ENCODE results near the gene ANKRD6.
"Not testable (repeated sequence)": the region's sequence is repeated elsewhere in the genome, so short reads cannot be mapped to it uniquely, and the experiment has no call there.

ANKRD6 gene

GRCh38 chr6:89602166-89602565, 169.2 kb downstream of the ANKRD6 start:
- DNase-seq (ENCODE audit: low read depth) = no peak

DNA sequence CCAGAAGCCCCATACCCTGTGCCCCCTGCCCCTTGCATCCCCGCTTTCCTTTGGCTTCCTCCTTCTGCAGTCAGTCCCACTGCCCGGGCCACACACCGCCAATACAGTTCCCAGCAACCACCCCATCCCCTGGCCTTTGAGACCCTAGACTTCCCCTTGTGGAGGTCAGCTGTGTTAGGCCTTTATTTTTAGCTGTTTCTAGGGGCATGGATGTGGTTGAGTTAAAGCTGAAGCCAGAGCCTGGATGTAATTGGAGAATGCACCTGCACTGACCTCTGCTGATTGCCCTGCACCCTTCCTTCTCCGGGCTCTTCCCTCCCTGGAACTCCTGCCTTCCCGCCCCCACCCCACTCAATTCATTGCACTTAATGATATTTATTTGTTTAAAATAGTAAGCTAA, 171.7 kb downstream of the ANKRD6 start:
- no peak for DNase-seq (ENCODE audit: low read depth)

DNA sequence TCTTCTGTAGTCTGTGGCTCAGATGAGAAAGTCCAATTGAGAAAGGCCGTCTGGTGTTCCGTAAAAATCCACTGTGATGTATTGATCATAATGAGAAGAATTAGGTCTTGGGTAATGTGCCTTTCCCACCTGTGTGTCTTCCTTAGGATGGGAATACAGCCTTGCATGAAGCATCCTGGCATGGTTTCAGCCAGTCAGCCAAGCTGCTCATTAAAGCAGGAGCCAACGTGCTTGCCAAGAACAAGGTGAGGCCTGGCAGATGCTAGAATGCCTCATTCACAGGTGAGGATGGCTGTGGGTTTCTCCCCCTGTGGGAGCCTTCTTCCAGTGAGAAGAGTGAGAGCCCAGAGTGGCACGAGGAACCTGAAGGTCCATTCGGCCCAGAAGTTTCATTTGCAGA, 172.9 kb downstream of the ANKRD6 start:
- no peak for DNase-seq (ENCODE audit: low read depth)

- no peak for DNase-seq (ENCODE audit: low read depth)
Measured at GRCh38 chr6:89610149-89610642, 177.2 kb downstream of the ANKRD6 start.

GRCh38 chr6:89611666-89612065, 178.7 kb downstream of the ANKRD6 start:
- DNase-seq (ENCODE audit: low read depth) = no peak

DNA sequence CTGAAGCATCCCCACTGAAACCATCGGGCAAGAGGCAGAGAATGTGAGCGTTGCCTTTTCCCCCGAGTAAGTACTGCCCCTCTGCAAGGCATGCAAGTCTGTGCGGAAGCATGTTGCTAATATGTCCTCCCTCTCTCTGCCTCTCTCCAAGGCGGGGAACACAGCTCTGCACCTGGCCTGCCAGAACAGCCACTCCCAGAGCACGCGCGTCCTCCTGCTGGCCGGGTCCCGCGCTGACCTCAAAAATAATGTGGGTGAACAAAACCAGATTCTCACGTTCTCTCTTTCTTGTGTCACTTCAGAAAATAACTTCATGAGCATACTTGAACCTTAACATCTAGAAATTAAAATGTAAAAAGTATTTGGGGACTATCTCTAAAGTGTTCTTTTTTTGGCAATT, 179.2 kb downstream of the ANKRD6 start:
- DNase-seq (ENCODE audit: low read depth) = no peak

- DNase-seq (ENCODE audit: low read depth) = no peak
Measured at GRCh38 chr6:89613790-89614189, 180.8 kb downstream of the ANKRD6 start.

- DNase-seq (ENCODE audit: low read depth) = no peak
Measured at GRCh38 chr6:89615882-89616281, 182.9 kb downstream of the ANKRD6 start.

- no peak for DNase-seq (ENCODE audit: low read depth)
Measured at GRCh38 chr6:89616531-89616930, 183.6 kb downstream of the ANKRD6 start.

DNA sequence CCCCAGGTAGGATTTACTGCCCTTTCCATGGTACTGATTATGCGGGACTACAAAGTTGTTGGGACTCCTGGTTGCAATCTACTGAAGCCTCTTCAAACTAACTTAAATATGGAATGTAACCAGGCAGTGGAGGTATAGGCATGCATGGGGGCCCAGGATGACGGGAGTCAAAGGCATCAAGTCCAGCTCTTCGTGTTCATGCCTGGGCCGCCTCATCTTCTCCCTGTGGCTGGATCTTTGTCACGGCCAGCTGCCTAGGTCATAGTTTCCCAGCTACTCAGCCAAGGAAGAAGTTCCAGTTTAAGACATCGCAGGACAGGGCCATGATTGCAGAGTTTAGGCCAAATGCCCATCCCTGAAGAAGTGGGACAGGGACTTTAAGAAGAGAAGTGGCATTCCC, 185.1 kb downstream of the ANKRD6 start:
- no peak for DNase-seq (ENCODE audit: low read depth)

DNA sequence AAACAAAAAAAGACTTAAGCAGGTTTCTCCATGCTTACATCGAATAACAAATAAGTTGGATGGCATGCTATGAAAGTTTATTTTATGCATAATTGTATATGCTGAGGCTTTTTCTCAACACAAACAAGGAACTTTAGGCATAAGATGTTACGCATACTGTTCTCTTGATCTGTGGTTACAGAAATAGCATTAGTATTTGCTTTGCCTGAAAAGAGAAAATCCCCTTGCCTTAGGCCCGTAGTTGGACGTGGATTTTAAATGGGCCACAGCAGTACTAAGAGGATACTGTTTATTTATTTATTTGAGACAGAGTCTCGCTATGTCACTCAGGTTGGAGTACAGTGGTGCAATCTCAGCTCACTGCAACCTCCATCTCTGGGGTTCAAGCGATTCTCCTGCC, 186.6 kb downstream of the ANKRD6 start:
- DNase-seq (ENCODE audit: low read depth) = no peak

- DNase-seq (ENCODE audit: low read depth) = no peak
Measured at GRCh38 chr6:89623749-89624148, 190.8 kb downstream of the ANKRD6 start.

GRCh38 chr6:89630488-89630887, 197.5 kb downstream of the ANKRD6 start:
- no peak for DNase-seq (ENCODE audit: low read depth)

DNA sequence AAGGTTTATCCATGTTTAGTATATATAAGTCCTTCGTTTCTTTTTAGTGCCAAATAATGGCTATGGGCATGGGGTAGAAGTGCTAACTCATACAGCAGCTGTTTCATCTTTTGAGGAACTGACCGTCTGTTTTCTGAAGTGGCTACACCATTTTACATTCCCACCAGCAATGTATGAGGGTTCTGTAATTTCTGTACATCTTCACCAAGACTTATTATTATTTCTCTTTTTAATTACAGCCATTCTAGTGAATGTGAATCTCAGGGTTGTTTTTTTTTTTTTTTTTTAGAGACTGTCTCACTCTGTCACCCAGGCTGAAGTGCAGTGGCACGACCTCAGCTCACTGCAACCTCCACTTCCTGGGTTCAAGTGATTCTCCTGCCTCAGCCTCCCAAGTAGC, 203.5 kb downstream of the ANKRD6 start:
- not testable (repeated sequence) for DNase-seq (ENCODE audit: low read depth)

- no peak for DNase-seq (ENCODE audit: low read depth)
Measured at GRCh38 chr6:89637960-89638319, 205.0 kb downstream of the ANKRD6 start.

DNA sequence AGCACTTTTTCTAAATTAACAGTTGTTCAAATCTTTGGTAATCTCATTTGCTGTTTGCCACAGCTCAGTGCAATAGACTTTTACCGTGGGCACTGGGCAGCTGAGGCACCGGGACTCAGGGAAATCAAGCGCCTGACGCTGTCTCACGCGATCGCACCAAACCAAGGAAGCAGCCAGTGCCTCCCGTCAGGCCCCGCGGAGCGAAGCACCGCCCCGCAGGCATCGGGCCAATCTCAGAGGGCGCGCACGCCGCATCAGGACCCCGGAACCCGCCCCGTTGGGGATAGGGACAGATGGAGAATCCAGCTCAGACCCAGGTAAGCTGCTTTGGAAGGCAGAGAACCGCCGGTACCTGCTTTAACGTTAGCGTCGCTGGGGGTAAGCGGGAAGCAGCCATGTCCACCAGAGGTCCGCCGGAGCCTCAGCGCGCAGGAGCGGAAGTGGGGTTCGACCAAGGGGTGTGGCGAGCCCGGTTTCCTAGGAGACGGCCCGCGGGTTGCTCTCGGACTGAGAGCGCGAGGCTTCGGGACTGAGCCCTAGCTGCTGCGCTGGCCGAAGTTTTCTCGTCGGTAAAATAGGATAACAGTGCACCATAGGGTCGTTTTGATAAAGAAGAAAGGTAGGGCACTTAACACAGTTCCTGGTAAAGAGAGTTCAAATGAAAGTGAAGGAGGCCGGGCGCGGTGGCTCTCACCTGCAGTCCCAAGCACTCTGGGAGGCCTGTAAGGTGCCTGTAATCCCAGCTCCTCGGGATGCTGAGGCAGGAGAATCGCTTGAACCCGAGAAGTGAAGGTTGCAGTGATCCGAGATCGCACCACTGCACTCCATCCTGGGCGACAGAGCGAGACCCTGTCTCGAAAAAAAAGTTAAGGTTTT, 205.6 kb downstream of the ANKRD6 start, which contains the start of gene LYRM2:
Gene LYRM2, minus strand, starts transcription at position 428 of the 876 bp plus-strand sequence. Its CDS starts 31 bp downstream, at position 397.
- peak; percentile 62 for DNase-seq (ENCODE audit: low read depth)

GRCh38 chr6:89640804-89641203, 207.9 kb downstream of the ANKRD6 start:
- DNase-seq (ENCODE audit: low read depth) = no peak

DNA sequence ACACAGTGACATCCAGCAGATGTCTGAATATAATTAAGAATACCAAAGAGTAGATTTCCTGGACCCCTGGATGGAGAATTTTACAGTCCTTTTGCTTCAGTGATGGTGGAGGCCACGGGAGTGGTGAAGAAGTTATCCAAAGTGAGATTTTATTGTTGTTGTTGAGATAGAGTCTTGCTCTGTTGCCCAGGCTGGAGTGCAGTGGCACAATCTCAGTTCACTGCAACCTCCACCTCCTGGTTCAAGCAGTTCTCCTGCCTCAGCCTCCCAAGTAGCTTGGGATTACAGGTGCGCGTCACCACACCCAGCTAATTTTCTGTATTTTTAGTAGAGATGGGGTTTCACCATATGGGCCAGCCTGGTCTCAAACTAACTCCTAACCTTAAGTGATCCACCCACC, 208.6 kb downstream of the ANKRD6 start:
- not testable (repeated sequence) for DNase-seq (ENCODE audit: low read depth)

DNA sequence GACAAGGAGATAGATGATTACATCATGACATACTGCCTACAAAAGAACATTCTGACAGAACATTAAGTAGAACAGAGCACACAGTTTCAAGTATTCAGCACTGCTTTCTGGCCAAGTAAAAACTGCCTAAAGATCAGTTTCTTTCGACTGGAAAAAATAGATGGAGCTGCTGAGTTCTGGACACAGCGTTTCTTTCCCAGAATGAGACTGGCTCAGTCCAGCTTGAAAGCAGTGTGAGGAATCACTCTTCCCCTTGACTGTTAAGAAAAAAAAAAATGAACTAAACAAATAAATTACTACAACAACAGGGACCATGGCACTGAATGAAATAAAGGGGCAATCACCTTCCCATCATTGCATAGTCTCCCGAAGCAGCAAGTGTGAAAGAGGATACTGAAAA, 210.0 kb downstream of the ANKRD6 start:
- no peak for DNase-seq (ENCODE audit: low read depth)

DNA sequence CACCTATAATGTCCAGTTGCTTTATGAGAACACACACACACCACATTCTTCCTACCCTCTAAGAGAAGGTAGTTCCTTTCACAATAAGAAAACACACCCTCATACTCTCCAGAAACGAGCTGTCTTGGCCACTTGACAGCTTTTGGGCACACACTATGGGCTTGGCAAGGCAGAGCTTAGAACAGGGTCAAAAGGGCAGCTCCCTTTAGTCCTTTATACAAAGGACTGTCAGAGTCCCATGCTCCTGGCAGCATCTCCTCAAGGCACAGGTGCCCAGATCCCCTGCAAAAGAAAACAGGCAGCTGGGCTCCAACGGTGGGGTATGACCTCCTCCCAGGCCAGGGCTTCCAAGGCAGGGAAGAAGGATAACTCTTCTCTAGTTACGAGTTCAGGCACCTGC, 210.5 kb downstream of the ANKRD6 start:
- DNase-seq (ENCODE audit: low read depth) = no peak

DNA sequence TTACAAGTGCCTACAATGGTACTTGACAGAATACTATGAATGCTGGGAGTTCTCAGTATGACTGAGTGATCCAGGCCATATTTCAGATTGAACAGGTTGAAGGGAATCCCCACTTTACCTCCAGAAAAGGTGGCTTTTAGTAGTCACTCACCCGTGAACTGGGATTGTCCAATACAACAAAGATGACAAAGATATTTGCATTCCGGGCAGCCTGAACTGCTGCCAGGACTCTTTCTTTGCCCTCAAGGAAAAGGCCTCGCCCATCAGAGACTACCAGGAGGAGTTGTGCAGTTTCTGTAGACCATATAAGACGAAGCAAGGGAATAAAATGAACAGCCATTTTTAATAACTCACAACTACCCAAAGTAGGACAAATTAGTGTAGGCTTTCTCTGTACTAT, 211.9 kb downstream of the ANKRD6 start:
- no peak for DNase-seq (ENCODE audit: low read depth)

DNA sequence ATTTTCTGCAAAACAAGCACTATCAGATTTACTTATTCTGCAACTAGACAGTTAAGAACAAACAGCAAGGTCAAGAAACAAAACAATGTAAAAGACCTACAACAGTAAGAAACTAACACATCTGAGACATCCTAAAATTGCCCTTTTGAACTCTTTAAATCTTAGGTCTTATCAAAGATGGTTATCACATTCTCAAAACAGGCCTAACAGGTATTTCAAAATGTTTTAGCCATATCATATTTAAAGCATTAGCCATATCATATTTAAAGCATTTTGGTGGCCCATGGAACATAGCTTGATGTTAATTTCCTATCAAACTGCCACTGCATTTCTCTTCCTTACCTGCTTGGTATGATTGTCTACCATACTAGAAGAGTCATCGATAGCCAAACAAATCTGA, 216.7 kb downstream of the ANKRD6 start:
- DNase-seq (ENCODE audit: low read depth) = no peak

- no peak for DNase-seq (ENCODE audit: low read depth)
Measured at GRCh38 chr6:89650579-89650978, 217.6 kb downstream of the ANKRD6 start.

- no peak for DNase-seq (ENCODE audit: low read depth)
Measured at GRCh38 chr6:89655122-89655521, 222.2 kb downstream of the ANKRD6 start.

All from HS-27A (cell line).